PC-3 (cell line): ENCODE data around the gene HNRNPL. TPM values are rescaled to one million over a fixed set of nuclear protein-coding genes. Genes with fewer than 3 reads are reported as not detected.

Source experiments
- ATAC-seq: fragments of 200-7000 bp; cut with Tn5 transposase; 2 replicates; pipeline ENCODE4 v1.9.1; 2020; ENCODE audit warnings: mild to moderate bottlenecking, moderate library complexity
- BruUV-seq: library from RNA; stranded (reverse); fragments of 400-500 nt; replicated peaks from 2 replicates; lab custom pipeline; 2021; lab: Mats Ljungman, UMichigan
- CTCF ChIA-PET: fragments of 300-600 bp; sonication (Branson Sonifier 250); formaldehyde crosslinking; loops from one replicate; lab custom pipeline; 2022; ENCODE audit warnings: antibody characterized with exemption; lab: Charles Lee
- POLR2A ChIA-PET: fragments of 300-600 bp; sonication (Branson Sonifier 250); formaldehyde crosslinking; loops from one replicate; lab custom pipeline; 2022; ENCODE audit warnings: antibody characterized with exemption; ENCODE audit not compliant: unreplicated experiment; lab: Charles Lee
- DNase-seq: peaks from one replicate; pipeline ENCODE4 v3.0.0-alpha.2; 2015
- H2AFZ ChIP-seq: fragments of 300-600 bp; sonication (generic); 2 replicates; pipeline ENCODE4 v1.6.0; 2016; ENCODE audit warnings: antibody characterized with exemption, low read length
- H3F3A ChIP-seq: fragments of 300-600 bp; sonication (generic); one replicate; pipeline ENCODE4 v1.6.0; 2017; ENCODE audit warnings: antibody characterized with exemption, low read length, control low read depth, mild to moderate bottlenecking; ENCODE audit not compliant: unreplicated experiment
- H3K27ac ChIP-seq: fragments of 300-600 bp; sonication (generic); 2 replicates; pipeline ENCODE4 v1.5.1; 2016; ENCODE audit warnings: mild to moderate bottlenecking, low read length
- H3K27me3 ChIP-seq: fragments of 300-600 bp; sonication (generic); 2 replicates; pipeline ENCODE4 v1.6.1; 2016; ENCODE audit warnings: low read length, mixed read lengths
- H3K36me3 ChIP-seq: fragments of 300-600 bp; sonication (generic); 2 replicates; pipeline ENCODE4 v1.6.1; 2016; ENCODE audit warnings: low read depth, mixed run types, low read length, mixed read lengths
- H3K4me1 ChIP-seq: fragments of 300-600 bp; sonication (generic); 2 replicates; pipeline ENCODE4 v1.5.1; 2016; ENCODE audit warnings: low read length; ENCODE audit not compliant: insufficient read depth
- H3K4me2 ChIP-seq: fragments of 300-600 bp; sonication (generic); 2 replicates; pipeline ENCODE4 v1.6.0; 2016; ENCODE audit warnings: low read length
- H3K4me3 ChIP-seq: fragments of 300-600 bp; sonication (generic); 2 replicates; pipeline ENCODE4 v1.5.1; 2016; ENCODE audit warnings: mild to moderate bottlenecking, low read length, mixed read lengths
- H3K79me2 ChIP-seq: fragments of 300-600 bp; sonication (generic); 2 replicates; pipeline ENCODE4 v1.6.1; 2017; ENCODE audit warnings: low read length, mixed read lengths
- H3K9ac ChIP-seq: fragments of 300-600 bp; sonication (generic); 2 replicates; pipeline ENCODE4 v1.6.0; 2016; ENCODE audit warnings: mild to moderate bottlenecking, low read length
- H3K9me2 ChIP-seq: fragments of 300-600 bp; sonication (generic); replicated peaks from 2 replicates; pipeline ENCODE4 v1.6.1; 2016; ENCODE audit warnings: mixed run types, low read length, mixed read lengths
- H3K9me3 ChIP-seq: fragments of 300-600 bp; sonication (generic); 2 replicates; pipeline ENCODE4 v1.6.1; 2016; ENCODE audit warnings: low read length, mixed read lengths
- H4K20me1 ChIP-seq: fragments of 300-600 bp; sonication (generic); 2 replicates; pipeline ENCODE4 v1.6.1; 2016; ENCODE audit warnings: low read length, mixed read lengths
- CTCF ChIP-seq: fragments of 300-600 bp; sonication (generic); conservative IDR thresholded peaks from 2 replicates; pipeline ENCODE4 v1.5.1; 2017; ENCODE audit warnings: antibody characterized with exemption, low read depth, mild to moderate bottlenecking, low read length
- EZH2 ChIP-seq: fragments of 300-600 bp; sonication (generic); IDR thresholded peaks from one replicate; pipeline ENCODE4 v1.6.1; 2017; ENCODE audit warnings: antibody characterized with exemption, mild to moderate bottlenecking, low read length; ENCODE audit not compliant: unreplicated experiment
- EZH2phosphoT487 ChIP-seq: fragments of 300-600 bp; sonication (generic); IDR thresholded peaks from 2 replicates; pipeline ENCODE4 v1.6.1; 2018; ENCODE audit warnings: mild to moderate bottlenecking, antibody characterized with exemption, low read length, borderline replicate concordance
- intact Hi-C: fragments of 100-400 bp; cut with micrococcal nuclease; formaldehyde crosslinking; loops from 2 replicates; pipeline ENCODE4 v1.9.0; 2023
- total RNA-seq: library from RNA; depleted of rRNA; stranded (reverse); fragments of >200 nt; gene quantifications from 2 replicates; pipeline ENCODE4 v1.2.3, GENCODE V29; 2014

Gene HNRNPL
- total RNA-seq, 1 experiment from 2014 or later = 315 TPM

- Histone ChIP-seq H3K27me3 (no peaks in the 10 kb centered on the region), H3K36me3 (no peaks in the 10 kb centered on the region), H3K4me2 (no peak overlapping the region), H3K27ac (no peak overlapping the region), H3K4me1 (0 out of 2 replicates have a peak, but pooled peaks cover 3% of the 10 kb centered on the region), H2AFZ (no peak overlapping the region), H3K4me3 (no peak overlapping the region), H3K9me2 (no peaks in the 10 kb centered on the region), H3F3A (no peaks in the 10 kb centered on the region), H3K9me3 (no peaks in the 10 kb centered on the region), H4K20me1 (no peaks in the 10 kb centered on the region), H3K9ac (no peak overlapping the region), H3K79me2 (peaks cover 11% of the 10 kb centered on the region; the same call in 1 of the 2 replicates)
- POLR2A ChIA-PET = no interaction called here
- ATAC-seq (no peak), DNase-seq (no peak)
- intact Hi-C loops = loop anchor here (5.0 kb wide), 1 partner anchor 43 kb away; no protein-coding TSS in a partner anchor
- CTCF ChIA-PET = no interaction called here
- BruUV-seq = no TSS peak
- TF ChIP-seq EZH2phosphoT487 = no peak
- TF ChIP-seq CTCF = no peak
- TF ChIP-seq EZH2 = no peak
These were observed 45.2 kb upstream of the HNRNPL start for GRCh38 chr19:38894968-38895367.

- Histone ChIP-seq H3K27me3 (no peaks in the 10 kb centered on the region), H2AFZ (no peak overlapping the region), H3K4me3 (no peak overlapping the region), H4K20me1 (no peaks in the 10 kb centered on the region), H3K9me3 (no peaks in the 10 kb centered on the region), H3K9me2 (no peaks in the 10 kb centered on the region), H3F3A (no peaks in the 10 kb centered on the region), H3K36me3 (no peaks in the 10 kb centered on the region), H3K9ac (no peak overlapping the region), H3K4me1 (0 out of 2 replicates have a peak, but pooled peaks cover 3% of the 10 kb centered on the region), H3K4me2 (no peak overlapping the region), H3K79me2 (0 out of 2 replicates have a peak, but pooled peaks cover 4% of the 10 kb centered on the region), H3K27ac (no peak overlapping the region)
- TF ChIP-seq EZH2phosphoT487 = no peak
- TF ChIP-seq EZH2 = no peak
- no peak for TF ChIP-seq CTCF
- BruUV-seq = no TSS peak
- DNase-seq = no peak
- intact Hi-C loops = no loop called here
- POLR2A ChIA-PET = no interaction called here
- CTCF ChIA-PET = no interaction called here
- ATAC-seq = no peak
These were observed 43.6 kb upstream of the HNRNPL start for GRCh38 chr19:38893341-38893771.

- H3K4me2 ChIP-seq = no peak overlapping the region
- H3K79me2 ChIP-seq = no peaks in the 10 kb centered on the region
- no peaks in the 10 kb centered on the region for H3K27me3 ChIP-seq
- no peak overlapping the region for H2AFZ ChIP-seq
- H3K9ac ChIP-seq = no peak overlapping the region
- DNase-seq (no peak), ATAC-seq (no peak)
- BruUV-seq = no TSS peak
- H3F3A ChIP-seq = no peaks in the 10 kb centered on the region
- H3K4me3 ChIP-seq = no peak overlapping the region
- no peaks in the 10 kb centered on the region for H4K20me1 ChIP-seq
- H3K36me3 ChIP-seq = no peaks in the 10 kb centered on the region
- no peaks in the 10 kb centered on the region for H3K4me1 ChIP-seq
- POLR2A ChIA-PET = no interaction called here
- intact Hi-C loops = no loop called here
- CTCF ChIA-PET = no interaction called here
- no peaks in the 10 kb centered on the region for H3K9me2 ChIP-seq
- H3K27ac ChIP-seq = no peak overlapping the region
- TF ChIP-seq CTCF (no peak), EZH2phosphoT487 (no peak), EZH2 (no peak)
- no peaks in the 10 kb centered on the region for H3K9me3 ChIP-seq
These were observed 43.1 kb upstream of the HNRNPL start for GRCh38 chr19:38892841-38893240.
